Measurements from ENCODE around the gene NID1.

- TF ChIP-seq CTCF (IDR thresholded peaks at IDR 0.05; ENCODE audit: insufficient read depth, low read length) (no peak), POLR2AphosphoS5 (IDR thresholded peaks at IDR 0.05; ENCODE audit: low read depth) (no peak), REST (IDR thresholded peaks at IDR 0.05; ENCODE audit: insufficient replicate concordance, low read depth) (no peak), SPI1 (IDR thresholded peaks at IDR 0.05; ENCODE audit: borderline replicate concordance, low read depth) (no peak)
Measured at GRCh38 chr1:236090741-236091147, 25.9 kb upstream of the NID1 start.

Measured in HL-60 (cell line).